CD4-positive, alpha-beta T cell treated with Interleukin-15 for 4 hours (primary cell): Measurements from ENCODE around the gene PDSS2.
"Not testable (repeated sequence)": the region's sequence is repeated elsewhere in the genome, so short reads cannot be mapped to it uniquely, and the experiment has no call there.

Experiments
- DNase-seq: peaks from one replicate; pipeline ENCODE4 v3.0.0-alpha.2; 2020; ENCODE audit warnings: low spot score

Gene PDSS2

GRCh38 chr6:107318100-107318736 is 141.1 kb downstream of the PDSS2 start:
- no peak for DNase-seq

- no peak for DNase-seq
Observed at GRCh38 chr6:107315114-107315513, 144.2 kb downstream of the PDSS2 start.

- DNase-seq, result no peak
Observed at GRCh38 chr6:107314531-107314939, 144.8 kb downstream of the PDSS2 start.

- no peak for DNase-seq
Observed at GRCh38 chr6:107313776-107314175, 145.6 kb downstream of the PDSS2 start.

GRCh38 chr6:107310362-107310761 is 149.0 kb downstream of the PDSS2 start:
- DNase-seq, result no peak

- no peak for DNase-seq
Observed at GRCh38 chr6:107308677-107309076, 150.7 kb downstream of the PDSS2 start.

GRCh38 chr6:107305994-107306393 is 153.4 kb downstream of the PDSS2 start:
- DNase-seq, result not testable (repeated sequence)

- DNase-seq, result no peak
Observed at GRCh38 chr6:107305391-107305790, 154.0 kb downstream of the PDSS2 start.

GRCh38 chr6:107304421-107305025 is 154.8 kb downstream of the PDSS2 start:
- DNase-seq, result no peak

- no peak for DNase-seq
Observed at GRCh38 chr6:107293350-107293749, 166.0 kb downstream of the PDSS2 start.

GRCh38 chr6:107292715-107293271 is 166.6 kb downstream of the PDSS2 start:
- no peak for DNase-seq

GRCh38 chr6:107290491-107290890 is 168.9 kb downstream of the PDSS2 start:
- no peak for DNase-seq

GRCh38 chr6:107289258-107289657 is 170.1 kb downstream of the PDSS2 start:
- DNase-seq, result not testable (repeated sequence)

GRCh38 chr6:107285683-107286082 is 173.7 kb downstream of the PDSS2 start:
- not testable (repeated sequence) for DNase-seq

- DNase-seq, result no peak
Observed at GRCh38 chr6:107284805-107285204, 174.6 kb downstream of the PDSS2 start.

- no peak for DNase-seq
Observed at GRCh38 chr6:107280791-107281190, 178.6 kb downstream of the PDSS2 start.

GRCh38 chr6:107280001-107280400 is 179.4 kb downstream of the PDSS2 start:
- not testable (repeated sequence) for DNase-seq

- no peak for DNase-seq
Observed at GRCh38 chr6:107275330-107275865, 184.0 kb downstream of the PDSS2 start.

- no peak for DNase-seq
Observed at GRCh38 chr6:107274288-107274687, 185.1 kb downstream of the PDSS2 start.

- DNase-seq, result no peak
Observed at GRCh38 chr6:107272246-107272645, 187.1 kb downstream of the PDSS2 start.

GRCh38 chr6:107271208-107271790 is 188.1 kb downstream of the PDSS2 start:
- no peak for DNase-seq

GRCh38 chr6:107267634-107268033 is 191.7 kb downstream of the PDSS2 start:
- no peak for DNase-seq

- DNase-seq, result no peak
Observed at GRCh38 chr6:107267006-107267405, 192.4 kb downstream of the PDSS2 start.
